GM19023 (cell line): ENCODE results near the gene ST8SIA5.

ENCODE experiments used
- ATAC-seq: cut with Tn5 transposase; IDR thresholded peaks from one replicate; pipeline ENCODE4 v1.9.1; 2021; ENCODE audit warnings: mild to moderate bottlenecking, moderate library complexity; ENCODE audit not compliant: unreplicated experiment

Gene ST8SIA5

DNA sequence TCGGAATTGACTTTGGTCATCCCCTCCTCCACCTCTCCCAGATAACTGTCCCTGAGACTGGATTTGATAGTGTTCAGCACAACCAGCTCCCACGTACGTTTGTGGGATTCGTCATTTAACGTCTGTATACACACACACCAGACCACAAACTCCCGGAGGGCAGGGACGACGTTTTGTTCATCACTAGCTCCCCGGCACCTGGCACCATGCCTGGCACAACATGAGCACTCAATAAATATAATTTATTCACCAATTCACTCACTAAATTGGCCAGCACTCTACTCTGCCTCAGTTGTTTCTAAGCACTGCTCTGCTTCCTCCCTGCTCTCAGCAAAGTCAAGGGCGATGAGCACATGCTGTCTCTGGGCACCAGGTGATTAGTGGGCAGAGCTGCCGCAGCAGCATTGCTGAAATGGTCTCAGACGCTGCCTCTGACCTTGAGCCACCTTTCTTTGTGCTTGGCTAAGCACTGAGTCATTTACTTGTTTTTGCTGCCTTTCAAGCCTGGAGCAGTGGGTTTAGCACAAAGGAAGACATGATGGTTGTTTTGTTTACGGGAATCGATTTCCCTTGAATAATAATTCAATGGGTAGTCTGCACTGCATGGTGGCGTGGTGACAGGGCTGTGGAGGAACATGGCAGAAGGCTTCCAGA, 80.5 kb downstream of the ST8SIA5 start:
- no peak for ATAC-seq

DNA sequence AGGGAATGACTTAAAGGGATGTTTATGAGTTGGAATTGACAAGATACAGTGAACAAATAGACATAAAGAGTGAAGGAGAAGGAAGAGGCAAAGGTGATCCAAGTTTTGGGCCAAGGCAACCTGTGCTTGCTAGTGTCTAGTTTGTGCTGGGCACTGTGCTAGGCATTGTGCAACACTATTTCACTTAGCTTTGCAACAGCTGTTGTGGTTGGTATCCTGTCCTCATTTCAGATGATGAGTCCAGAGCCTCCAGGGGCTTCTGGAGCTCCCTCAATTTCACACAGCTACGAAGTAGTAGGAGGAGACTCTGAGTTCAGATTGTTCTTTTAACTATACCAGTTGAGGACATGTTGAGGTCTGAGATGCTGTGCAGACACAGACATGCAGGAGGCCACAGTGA, 81.7 kb downstream of the ST8SIA5 start:
- no peak for ATAC-seq

DNA sequence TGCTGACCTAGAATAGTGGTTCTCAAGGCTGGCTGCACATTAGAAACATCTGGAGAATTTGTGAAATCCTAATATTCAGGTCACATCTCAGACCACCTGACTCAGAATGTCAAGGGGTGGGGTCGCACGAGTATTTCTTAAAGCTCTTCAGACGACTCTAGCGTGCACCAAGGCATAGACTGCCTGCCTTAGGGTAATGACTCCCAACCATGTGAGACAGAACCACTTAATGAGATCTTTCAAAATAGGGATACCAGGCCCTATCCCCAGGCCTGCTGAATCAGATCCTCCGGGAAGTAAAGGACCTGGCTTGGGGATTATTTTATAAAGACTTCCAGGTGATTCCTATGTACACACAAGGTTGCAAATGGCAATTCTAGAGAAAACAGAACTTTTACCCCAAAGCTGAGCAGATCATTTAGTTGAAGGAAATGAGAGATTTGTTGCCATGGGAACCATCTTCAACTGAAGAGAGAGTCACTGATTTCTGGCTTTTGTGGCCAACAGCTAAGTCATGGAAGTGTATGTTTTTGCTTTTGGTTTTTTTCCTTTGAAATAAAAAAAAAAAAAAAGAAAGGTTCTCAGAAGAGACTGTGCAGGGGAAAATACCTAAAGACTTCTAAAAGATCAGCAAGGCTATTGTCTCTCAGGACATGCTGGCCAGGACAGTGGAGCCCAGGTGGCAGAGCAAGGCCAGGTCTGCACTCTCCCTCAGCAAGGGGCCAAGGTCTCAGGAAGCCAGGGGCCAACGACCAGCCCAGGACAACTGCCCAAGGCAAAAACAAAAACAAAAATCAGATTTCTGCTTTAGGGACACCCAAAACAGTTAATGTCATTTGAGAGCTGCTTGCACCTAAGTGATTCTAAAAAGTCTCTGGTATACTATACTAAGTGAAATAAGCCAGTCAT, 84.5 kb downstream of the ST8SIA5 start:
- no peak for ATAC-seq

DNA sequence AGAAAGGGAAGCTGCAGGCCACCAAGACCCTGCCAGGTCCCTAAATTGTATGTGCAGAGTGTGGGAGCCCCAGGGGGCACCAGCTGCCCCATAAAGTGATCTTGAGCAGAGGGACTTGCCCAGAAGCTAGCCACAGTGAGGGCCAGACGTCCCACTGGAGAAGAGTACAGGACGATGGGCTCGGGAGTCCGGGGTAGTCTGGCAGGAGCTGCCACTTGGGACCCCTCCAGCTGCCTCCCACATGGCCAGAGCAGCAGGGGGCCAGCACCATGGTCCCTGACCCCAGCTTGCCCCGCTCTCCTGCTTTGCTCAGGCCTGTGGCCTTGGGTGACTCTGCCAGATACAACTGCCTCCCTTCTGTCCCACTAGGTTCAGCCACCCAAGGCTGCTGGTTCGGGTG, 88.2 kb downstream of the ST8SIA5 start:
- ATAC-seq = no peak

DNA sequence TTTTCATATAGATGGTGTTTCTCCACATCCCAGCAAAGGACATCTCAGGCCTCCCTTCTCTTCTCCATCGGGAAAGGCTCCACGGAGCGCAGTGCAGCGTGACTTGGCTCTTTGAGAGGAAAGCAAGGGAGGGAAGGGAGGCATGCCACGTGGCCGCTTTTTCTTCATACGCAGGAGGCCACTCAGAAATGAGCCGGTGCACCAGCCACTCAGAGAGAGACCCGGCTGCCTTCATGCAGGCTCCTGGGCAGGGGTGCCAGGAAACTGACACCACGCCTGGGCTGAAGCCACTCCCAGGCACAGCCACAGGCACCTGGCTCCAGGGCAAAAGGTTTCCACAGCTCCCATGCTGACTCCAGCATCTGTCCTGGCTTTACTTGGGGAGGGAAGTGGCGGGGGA, 88.7 kb downstream of the ST8SIA5 start:
- ATAC-seq = no peak

DNA sequence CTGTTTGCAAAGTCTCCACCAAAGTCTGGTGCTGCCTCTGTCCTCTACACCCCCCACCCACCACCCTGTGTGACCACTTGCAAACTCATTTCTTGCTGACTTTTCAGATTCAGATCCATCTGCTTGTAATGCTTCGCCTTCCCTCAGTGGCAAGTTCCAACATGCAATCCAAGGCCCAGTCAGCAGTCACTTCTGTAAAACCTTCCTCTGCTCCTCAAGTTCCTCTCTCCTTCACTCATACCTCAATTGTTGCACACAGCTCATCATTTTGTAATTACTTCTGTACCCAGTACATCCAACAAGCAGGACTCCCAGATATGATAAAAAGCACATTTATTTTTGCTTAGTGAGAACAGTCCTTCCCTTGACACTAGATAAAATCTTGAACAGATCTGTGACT, 93.3 kb downstream of the ST8SIA5 start:
- no peak for ATAC-seq

DNA sequence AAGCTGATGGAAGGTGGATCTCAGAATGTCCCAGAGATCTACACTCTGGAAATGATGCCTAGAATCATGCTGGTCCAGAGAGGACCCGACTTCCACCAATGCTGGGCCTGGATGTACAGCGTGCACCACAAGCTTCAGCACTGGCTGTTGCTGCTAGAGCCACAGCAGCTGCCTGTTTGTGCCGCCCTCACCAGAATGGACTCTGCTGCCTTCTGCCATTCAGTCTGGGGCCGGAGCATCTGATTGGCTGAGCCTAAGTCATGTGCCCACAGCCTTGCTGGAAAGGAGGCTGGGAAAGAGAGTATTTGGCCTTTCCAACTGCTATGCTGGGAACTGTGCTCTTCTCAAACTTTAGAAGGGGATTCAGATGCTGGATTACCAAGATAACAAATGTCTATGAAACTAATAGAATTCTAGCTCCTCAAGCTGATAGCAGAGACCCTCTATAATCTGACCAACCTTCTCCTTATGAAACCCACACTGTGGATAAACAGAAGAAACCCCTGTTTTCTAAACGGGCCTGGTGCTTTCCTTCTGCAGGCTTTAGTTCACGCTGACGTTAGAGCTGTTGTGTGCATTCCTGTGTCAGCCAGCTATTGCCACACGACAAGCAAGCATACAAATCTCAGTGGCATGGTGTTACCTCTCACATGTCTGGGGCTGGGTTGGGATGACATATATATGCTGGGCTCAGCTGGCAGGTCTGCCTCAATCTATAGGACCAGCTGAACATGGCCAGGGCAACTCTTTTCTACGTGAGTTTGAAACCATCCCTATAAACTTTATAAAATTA, 95.7 kb downstream of the ST8SIA5 start:
- ATAC-seq = no peak

DNA sequence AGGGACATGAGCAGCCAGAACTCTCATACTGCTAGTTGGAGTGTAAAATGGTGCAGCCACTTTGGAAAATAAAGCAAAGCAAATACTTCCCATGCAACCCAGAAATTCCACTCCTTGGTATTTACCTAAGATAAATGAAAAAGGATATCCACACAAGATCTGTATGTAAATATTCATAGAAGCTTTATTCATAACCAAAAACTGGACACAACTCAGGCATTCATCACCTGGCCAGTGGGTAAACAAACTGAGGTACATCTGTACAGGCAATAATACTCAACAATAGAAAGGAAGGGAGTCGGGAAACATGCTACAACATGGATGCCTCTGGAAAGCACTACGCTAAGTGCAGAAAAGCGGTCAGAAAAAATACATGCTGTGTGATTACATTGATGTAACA, 97.4 kb downstream of the ST8SIA5 start:
- ATAC-seq = no peak

DNA sequence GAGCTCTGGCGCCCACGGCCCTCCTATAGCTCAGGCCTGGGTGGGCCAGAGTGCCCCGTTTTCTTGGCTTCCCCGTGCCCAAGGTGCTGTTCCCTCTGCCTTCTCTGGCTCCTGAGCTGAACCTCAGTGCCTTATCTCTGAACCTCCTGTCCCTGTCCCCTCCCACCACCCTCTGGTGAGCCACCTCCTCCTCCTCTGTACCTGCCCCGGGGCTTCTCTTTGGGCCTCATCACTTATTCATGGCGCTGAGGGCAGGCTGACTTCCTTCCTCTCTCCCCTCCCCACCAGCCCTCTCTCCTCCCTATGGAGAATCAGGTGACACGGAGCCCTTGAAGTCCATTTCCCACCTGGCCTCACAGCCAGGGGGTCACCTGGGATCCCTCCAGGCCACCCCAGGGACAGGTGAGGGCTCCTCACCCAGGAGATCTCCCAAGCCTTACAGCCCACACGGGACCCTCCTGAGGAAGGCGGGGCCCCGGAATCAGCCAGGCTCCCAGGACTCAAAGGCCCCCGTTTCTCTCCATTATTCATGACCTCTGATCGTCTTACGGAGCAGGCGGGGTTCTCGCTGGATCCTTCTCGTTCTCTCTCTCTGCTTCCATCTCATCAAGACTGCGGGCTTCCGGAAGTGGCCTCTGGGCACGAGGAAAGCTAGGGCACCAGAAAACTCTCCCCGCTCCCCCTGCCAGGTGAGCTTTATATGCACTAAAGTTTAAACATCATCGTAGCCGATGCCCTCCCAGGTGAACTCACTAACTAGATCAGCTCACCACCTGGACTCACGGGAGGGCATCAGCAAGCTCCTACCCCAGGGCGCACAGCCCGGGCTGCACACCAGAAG, 99.5 kb downstream of the ST8SIA5 start, which contains the start of gene LOXHD1:
Gene LOXHD1, minus strand, starts transcription at position 106 of the 841 bp plus-strand sequence. CDS start 187 bp downstream, outside the sequence.
- ATAC-seq = no peak

DNA sequence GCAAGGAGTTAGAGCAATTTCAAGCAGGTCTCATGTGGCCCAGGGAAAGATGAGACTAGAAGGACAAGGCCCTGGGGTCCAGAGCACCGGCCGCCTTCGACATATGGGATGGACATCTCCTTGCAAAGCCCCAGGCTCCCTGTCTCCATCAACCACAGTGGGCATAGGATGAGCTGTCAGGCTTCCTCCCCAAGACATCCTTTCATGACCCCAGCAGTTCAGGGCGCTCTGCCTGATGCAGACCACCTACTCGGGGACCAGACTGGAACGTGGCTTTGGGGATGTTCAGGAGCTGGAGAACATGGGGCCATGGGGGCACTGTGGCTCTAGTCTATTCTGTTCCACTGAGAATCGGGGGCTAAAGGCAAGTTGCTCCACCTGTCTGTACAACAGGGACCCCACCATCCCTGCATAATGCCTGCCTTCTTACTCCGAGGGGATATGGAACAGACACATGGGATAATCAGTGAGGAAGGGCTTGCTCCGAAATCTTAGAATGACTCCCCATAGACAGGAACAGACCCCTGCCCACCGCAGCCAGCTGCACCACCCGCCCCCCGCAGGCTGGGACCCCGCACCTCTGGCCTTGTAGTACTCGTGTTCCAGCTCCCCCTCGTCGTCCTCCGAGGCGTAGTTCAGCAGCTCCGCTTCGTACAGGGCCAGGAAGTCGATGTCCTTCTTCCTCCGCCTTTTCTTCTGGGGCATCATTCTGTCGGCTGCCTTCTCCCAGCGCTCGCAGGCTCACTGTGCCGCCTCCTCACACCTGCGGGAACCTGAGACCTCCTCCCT, 100.3 kb downstream of the ST8SIA5 start:
- no peak for ATAC-seq

DNA sequence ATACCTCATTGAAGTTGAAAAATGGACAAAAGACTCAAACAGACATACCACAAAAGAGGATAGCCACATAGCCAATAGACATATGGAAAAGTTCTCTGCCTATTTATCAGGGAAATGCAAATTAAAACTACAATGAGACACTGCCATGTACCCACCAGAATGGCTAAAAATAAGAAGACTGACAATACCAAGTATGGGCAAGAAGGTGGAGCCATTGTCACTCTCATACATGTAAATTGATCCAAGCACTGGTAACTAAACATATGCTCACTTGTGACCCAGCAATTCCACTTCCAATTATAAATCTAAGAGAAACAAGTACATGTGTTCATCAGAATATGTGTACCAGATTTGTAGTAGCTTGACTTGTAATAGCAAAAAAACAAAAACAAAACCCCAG, 104.5 kb downstream of the ST8SIA5 start:
- ATAC-seq = no peak

DNA sequence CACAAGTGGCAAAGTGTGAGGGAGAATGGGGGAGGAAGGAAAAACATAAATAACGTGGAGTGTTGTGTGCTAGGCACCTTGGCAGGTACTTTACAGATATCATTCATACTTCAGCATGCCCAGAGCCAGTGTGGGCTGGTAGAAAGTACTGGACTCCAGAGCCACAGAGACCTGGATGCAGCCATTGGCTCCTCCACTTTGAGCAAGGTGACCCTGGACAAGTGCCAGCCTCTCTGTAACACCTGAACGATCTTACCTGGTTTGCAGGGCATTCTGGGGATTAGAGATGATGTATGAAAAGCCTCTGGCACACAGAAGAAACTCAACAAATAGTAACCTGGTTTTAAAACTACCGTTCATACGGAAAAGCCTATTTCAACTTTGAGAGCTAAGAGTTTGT, 106.2 kb downstream of the ST8SIA5 start:
- no peak for ATAC-seq

DNA sequence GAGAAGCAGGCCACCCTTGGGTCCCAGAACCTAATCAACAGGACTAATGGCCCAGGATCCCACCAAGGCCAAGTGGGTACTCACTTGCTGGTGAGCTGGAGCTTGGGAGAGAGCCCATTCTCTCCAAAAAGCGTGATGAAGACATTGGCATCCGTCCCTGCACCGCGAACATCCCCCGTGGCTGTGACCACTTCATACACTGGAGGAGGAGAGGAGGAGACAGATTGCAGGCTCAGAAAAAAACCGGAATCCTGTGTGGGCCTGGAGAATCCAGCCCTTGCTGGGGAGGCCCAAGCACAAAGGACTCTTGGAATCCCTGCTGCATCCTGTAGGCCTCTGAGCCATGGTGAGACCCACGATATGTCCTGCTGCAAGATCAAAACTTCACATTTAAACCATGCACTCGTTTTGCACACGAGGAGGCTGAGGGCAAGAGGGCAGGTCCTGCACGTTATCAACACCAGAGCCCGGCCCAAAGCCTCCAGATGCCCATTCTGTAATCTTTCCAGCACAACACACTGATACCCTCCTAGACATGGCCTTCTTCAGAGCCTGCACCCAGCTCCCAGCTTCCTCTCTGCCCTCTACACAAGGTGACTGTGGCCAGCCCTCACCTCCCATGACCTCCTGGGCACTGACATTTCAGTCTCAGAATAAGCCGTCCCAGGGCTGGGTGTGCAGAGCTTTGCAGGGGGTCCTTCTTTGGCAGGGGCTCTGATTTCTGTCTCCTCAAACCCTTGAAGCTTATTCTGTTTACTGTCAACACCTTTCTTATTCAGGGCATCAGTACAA, 107.6 kb downstream of the ST8SIA5 start:
- ATAC-seq = no peak

DNA sequence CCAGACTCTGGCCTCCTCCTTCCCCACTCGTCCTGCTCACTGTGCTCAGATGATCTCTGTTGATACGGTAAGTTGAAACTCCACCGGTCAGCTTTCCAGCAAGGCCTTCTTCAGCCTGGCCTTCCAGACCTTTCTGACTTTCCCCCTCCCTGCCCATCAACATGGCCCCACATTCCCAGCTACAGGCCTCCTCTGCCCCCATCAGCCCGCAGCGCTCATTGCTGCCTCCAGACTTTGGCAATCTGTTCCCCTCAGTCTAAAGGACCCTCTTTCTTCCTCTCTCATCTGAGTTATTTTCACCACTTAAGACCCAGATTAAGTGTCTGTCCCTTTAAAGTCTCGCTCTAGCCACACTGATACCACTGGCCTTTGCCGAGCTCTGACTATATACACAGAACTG, 110.4 kb downstream of the ST8SIA5 start:
- no peak for ATAC-seq

DNA sequence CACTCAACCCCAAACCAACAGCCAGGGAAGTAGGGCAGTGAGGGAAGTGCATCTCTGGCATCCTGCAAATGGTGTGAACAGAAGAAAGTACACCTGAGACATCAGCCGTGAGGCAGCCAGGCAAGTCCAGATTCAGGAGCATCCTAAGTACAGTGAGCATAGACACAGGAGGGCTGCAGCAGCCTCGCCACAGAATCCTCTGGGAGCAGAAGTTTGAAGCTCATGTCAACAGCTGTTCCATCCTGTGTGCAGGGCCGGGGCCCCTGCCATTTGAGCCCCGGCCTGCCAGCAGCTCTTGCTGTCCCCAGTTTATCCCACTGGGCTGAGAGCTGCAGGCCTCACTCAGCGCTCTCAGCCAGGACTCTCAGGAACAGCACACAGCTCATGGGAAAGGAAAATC, 114.3 kb downstream of the ST8SIA5 start:
- ATAC-seq = no peak

DNA sequence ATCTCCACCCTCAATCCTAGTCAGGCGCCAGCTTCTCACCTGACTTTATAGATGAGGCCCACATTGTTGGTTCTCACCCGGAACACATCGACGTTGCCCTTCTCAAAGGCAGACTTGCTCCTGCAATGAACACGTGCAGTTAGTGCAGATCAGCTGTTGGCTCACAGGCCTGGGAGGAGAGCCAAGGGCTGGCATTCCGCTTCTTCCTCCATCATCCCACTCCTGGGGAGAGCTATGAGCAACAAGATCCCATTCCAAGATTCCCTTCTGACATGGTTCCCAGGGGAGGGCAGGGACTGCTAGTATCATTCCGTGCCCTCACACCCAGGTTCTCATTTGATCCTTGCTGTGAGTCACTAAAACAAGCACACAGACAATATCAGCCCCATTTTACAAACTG, 114.9 kb downstream of the ST8SIA5 start:
- ATAC-seq = no peak

DNA sequence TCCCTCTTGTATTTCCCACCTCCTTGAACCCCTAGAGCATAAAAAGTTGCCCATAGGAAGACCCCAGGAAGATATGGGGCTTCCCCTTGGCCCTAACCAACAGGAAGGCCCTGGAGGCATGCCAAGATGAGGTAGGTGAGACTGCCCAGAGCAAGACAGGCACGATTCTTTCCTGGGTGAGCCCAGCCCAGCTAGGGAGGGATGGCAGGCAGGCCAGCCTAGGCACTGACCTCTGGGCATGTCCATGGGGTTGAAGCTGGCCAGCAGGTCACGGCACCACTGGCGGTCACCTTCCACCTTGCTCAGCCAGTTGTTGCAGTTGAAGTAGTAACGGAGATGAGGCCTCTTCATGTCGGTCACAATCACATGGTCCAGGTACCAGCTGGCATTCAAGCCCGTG, 117.5 kb downstream of the ST8SIA5 start:
- ATAC-seq = no peak

DNA sequence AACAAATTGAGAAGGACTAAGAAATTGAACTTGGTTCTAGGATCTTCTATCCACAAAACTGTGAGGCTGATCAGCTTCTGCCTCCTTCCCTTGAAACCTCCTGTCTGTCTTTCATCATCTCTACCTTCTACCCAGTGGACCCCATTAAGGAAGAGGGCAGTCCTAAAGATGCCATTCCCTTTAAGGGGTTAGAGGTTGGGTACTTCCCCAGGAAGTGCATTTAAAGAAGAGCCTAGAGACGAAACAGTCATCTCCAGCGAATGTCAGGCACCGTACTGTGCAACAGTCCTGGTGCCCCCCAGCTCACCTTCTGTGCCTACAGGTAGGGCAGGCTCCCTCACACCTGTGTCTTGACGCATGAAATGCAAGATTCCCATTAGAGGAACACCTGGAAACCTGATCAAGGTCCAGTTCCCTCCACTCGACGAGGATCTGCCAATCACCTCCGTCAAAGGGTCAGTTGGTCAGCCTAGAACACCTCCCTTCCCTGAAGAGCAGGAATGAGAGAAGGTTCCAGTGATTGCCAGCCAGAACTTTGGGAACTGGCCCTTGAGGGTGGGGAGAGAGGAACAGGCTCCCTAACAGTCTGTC, 120.7 kb downstream of the ST8SIA5 start:
- no peak for ATAC-seq
